ENCODE measurements around the gene SIM2.

SIM2 gene

DNA sequence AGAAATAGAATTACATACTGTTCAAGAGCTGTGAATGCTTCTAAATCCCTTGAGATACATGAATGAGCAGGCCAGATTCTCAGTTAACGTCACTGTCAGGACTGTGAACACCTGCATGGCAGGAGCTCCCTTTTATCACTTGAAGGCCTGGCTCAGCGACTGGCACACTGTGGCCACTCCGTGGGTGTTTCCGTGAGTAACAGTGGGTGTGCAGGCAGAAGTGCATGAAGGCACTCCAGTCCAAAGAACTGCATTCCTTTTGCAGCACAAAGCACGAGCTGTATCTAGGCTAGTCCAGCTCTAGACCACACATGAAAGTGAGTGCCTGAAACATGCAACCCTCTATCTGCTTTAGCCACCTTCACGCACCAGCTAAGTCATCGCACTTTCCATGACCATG lies 9.6 kb upstream of the SIM2 start:
- no peak for DNase-seq

GRCh38 chr21:36690628-36691554 lies 8.0 kb upstream of the SIM2 start:
- DNase-seq, result no peak

GRCh38 chr21:36691555-36692041 lies 7.3 kb upstream of the SIM2 start:
- no peak for DNase-seq

DNA sequence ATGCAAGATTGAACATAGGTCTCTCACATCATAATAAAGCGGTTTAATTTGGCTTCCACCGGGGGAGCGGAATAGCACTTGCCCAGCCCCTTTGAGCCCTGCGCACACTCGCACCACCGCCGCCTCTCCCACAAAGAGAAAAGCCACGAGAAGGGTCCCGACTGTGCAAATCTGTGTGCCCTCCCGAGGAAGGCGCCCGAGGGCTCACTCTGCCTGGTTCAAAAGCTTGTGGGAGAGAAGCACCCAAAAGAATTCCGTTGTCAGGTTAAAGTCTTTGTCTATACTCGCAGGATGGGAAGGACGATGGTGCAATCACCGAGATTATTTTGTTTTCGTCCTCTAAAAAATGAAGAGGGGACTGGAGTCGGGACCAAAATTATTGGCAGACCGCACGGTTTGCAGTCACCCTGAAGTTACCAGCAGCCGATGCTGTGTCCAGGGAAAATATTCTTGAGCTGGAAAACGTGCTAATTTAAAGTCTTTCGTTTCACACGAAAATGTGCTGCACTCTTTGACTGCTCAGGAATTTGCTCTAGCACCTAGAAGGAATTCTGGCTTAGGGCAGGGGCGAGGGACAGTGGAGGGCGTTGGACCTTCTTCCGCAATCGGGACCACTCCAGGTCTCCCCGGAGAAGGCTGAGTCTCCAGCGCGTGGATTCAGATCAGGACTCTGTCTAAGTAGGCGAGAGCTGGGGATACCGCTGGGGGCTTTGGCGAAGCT lies 6.6 kb upstream of the SIM2 start:
- DNase-seq, result no peak

- no peak for DNase-seq
Measured at GRCh38 chr21:36692835-36693488, 6.0 kb upstream of the SIM2 start.

DNA sequence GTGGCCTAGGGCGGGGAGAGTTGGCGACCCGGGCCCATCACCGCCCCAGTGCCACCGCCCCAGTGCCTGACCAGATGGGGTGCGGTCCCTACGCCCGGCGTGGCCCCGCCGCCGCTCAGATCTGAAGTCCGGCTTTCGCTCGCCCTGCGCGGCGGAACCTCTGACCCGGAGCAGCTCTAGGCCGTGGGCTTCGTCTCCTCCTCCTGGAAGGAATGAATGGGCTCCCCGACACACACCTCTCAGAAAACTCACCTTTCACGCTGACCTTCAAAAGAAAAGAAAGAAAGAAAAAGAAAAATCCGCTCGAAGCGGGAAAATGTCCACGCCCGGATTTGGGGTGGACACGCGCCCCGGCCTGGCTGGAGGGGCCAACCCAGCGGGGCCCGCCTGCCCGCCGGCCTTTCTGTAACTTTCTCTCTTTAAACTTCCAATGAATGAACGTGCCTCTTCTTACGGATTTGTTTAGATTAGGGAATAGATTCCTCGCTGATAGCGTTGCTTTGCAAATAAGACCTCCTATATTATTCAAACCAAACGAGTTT lies 5.4 kb upstream of the SIM2 start:
- DNase-seq, result no peak

DNA sequence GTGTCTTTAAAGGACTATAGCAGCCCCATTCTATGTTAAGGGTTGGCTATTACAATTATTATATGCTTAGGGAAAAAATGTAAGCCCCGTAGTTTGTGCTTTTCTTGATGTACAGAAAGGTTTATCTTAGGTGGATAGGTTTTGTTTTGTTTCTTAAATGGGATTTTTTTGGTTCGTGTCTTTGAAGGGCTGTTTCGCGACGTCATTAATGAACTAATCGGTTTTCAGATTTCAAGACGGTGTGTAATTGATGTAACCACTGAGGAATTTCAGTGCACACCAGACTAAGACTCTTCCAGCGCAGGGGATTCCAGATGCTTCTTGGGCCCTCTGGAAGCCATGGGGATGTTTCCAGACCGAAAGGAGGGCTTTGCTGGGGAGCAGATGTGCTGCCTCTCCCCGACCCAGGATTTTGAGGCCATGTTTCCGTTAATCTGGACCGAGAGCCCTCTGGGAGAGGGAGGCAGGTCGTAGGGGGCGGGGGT lies 4.8 kb upstream of the SIM2 start:
- DNase-seq, result no peak

DNA sequence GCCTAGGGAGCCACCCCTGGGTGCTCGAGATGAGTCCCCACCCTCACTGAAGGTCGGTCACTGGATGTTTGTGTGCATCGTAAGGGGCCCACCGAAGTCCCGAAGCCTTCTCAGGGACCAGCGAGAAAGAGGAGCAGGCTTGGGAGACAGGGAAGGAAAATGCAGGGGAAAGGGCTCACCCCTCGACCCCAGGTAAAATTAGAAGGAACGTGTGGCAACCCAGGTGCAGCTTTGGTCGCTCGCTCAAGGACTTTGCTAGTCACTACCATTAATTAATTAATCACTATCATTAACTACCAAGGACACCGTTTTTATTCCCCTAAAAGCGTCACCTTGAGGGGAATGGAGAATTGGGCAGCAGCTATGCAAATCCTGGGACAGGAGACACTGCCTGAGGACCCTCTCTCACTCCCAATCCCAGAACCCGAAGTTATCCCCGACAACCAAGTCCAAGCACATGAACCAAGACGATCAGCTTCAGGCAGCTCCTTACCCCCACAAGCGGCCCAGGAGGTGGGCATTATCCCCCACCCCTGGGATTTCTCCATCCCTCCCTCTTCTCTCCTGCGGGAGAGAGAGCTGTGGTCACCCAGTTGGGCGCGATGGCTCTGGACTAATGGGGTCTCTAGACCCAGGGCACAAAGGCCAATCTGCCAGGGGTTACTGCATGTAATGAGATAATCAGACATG lies 4.2 kb upstream of the SIM2 start:
- no peak for DNase-seq

- DNase-seq, result no peak
Measured at GRCh38 chr21:36695283-36695634, 3.7 kb upstream of the SIM2 start.

DNA sequence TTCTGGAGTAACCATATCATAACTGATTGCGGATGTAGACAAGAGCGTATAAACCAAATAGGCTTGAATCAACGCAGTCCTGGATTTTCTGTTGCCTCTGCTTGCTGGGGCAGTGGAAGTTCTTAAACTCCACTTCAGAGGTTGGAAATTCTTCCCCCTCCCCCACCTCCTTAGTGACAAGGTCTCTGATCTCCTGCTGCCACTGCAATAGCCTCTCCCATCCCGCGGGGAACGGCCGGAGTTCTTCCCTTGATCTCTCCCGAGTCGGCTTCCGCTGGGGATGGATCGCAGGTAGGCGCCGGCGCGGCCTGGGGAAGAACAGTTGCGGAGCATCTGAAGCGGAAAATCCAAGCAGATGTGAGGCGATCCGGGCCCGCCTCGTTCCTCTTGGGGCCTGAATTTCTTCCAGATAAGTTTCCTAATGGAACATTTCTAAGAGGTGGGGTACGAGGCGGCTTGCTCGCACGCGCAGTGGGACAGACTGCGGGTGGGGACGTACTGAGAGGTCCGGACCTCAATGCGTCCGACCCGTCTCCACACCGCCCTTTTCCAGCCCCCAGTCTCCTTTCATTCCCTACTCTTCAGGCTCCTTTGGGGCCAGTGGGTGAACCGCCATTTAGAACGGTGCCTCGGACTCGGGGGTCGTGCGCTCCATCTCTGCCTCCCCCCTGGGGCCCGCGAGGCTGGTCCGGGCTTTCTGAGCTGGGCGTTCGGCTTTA lies 3.1 kb upstream of the SIM2 start:
- DNase-seq, result no peak

- no peak for DNase-seq
Measured at GRCh38 chr21:36696390-36697059, 2.4 kb upstream of the SIM2 start.

GRCh38 chr21:36697060-36697850 lies 1.7 kb upstream of the SIM2 start:
- no peak for DNase-seq

DNA sequence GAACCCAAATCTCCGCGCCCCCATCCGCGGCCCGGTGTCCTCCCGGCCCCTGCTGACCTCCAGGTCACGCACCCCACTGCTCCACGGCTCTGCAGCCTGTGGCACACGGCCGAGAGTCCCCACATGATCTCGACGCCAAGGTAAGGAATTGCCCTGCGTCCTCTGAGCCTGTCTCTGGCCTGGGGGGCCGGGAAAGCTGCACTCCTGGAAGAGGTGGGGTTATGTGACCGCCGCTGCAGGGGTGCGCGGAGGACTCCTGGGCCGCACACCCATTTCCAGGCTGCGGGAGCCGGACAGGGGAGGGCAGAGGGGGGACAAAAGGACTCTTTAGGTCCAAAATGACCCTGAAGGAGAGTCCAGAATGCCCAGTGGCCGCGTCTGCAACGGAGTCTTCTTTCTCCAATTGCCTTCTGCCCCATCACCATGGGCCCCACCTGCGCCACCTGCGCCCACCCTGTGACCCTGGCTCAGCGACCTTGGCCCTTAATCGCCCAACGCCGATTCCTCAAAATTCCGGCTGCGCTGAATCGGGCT lies 997 bp upstream of the SIM2 start:
- DNase-seq, result no peak

DNA sequence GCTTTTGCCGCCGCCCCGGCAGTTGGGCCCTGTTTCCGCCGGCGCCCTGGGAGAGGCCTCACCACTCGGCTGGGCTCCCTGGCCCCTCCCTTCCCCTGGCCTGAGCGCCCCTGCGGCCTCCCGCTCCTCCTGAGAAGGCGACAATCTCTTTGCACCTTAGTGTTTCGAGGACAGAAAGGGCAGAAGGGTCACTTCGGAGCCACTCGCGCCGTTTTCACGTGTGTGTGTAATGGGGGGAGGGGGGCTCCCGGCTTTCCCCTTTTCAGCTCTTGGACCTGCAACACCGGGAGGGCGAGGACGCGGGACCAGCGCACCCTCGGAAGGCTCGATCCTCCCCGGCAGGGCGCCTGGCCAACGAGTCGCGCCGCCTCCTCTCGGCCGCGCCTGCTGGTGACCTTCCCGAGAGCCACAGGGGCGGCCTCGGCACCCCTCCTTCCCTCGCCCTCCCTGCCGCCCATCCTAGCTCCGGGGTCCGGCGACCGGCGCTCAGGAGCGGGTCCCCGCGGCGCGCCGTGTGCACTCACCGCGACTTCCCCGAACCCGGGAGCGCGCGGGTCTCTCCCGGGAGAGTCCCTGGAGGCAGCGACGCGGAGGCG lies 432 bp upstream of the SIM2 start:
- no peak for DNase-seq

- DNase-seq, result no peak
Measured at GRCh38 chr21:36699546-36700294, 805 bp downstream of the SIM2 start.

GRCh38 chr21:36700295-36700970 lies 1.5 kb downstream of the SIM2 start:
- no peak for DNase-seq

DNA sequence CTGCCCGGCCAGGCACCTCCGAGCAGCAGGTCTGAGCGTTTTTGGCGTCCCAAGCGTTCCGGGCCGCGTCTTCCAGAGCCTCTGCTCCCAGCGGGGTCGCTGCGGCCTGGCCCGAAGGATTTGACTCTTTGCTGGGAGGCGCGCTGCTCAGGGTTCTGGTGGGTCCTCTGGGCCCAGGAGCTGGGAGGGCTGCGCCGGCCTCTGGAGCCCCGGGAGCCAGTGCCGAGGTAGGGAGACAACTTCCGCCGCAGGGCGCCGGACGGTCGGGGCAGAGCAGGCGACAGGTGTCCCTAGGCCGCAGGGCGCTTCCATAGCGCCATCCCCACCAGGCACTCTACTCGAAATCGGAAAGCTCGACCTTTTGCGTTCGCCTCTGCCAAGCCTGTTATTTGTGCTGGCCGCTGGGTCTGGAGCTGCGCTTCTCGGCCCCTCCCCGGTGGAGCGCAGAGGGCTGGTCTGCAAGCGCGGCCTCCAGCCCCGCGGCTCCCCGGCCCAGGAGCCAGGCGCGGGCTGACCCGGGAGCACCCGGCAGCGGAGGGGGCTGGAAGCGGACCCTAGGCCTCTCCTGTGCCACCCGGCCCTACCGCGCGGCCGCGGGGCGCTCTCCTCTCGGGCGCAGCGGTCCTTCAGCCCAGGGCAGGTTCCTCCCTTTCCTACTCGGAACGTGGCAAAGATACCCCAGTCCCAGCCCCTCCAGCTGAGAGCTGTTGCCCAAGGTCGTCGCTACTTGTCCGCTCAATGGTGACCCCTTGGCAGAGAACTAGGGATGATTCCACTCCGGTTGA lies 2.2 kb downstream of the SIM2 start:
- no peak for DNase-seq

Data from hematopoietic multipotent progenitor cell treated with erythropoietin and hydrocortisone succinate and interleukin-3 and kit ligand, for 6 days (in vitro differentiated cells).